Stimulated activated CD8-positive, alpha-beta memory T cell treated with anti-CD3 and anti-CD28 coated beads, Interleukin-12 subunit alpha, Interleukin-12 subunit beta, amount 100 ng/mL, for 24 hours (primary cell): ENCODE measurements around the gene AFDN.

Source experiments
- DNase-seq: peaks from one replicate; pipeline ENCODE4 v3.0.0-alpha.2; 2020; ENCODE audit errors: extremely low read depth

Gene AFDN

DNA sequence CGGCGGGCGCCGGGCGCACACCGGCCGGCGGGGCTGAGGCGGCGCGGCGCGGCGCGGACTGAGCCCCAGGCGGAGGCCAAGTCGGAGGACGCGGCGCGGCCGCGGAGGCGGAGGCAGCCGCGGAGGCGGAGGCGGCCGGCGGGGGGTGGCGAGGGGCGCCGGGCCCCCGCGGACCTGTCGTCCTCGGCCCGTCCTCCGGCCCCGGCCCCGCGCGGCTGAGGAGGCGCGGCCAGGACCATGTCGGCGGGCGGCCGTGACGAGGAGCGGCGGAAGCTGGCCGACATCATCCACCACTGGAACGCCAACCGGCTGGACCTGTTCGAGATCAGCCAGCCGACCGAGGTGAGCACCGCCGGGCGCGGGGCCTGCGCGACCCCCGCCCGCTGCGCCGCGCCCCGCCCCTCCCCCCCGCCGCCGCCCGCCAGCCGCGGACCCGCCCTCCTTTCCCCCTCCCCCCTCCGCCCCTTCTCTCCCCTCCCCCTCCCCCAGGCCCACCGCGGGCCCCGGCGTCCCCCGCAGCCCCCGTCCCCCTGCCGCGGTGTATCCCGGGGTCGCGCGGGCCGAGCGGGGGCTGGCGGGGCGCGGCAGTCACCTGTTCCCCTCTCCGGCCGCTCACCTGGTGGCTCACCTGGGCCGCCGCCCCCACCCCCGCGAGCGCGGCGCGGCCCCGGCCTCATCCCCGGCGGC is at the start of gene AFDN:
AFDN (plus strand) TSS at position 16 of the 687 bp plus-strand sequence; CDS start at position 238, 222 bp downstream.
- no peak for DNase-seq

DNA sequence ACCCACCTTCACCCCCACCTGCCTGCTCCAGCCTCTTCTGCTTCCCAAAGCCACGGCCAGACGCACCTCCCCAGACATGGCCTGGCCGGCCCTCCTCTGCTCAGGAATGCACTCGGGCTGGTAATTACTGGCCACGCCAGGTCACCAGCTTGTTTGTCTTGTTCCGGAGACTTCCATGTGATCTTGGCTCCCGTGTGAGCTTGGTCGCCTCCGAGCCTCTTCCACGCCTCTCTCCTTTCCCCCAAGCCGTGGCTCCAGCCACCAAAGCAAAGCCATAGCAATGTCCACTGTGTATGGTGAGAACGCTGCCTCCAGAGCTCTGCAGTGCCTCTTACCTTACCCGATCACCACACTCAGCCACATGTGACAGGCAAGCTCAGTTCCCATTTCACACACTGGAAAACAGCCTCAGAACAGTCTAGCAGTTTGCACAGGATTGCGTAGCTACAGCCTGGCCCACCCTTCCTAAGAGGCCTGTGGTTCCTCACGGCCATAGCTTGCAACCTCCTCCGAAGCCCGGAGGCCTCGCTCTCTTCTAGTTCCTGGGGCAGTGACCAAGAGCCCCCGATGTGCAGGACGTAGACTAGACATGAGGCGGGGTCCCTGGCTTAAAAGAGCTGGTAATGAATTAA is 48.1 kb upstream of the AFDN start:
- DNase-seq, result no peak

- DNase-seq, result no peak
These were observed 47.4 kb upstream of the AFDN start for GRCh38 chr6:167779129-167779992.

DNA sequence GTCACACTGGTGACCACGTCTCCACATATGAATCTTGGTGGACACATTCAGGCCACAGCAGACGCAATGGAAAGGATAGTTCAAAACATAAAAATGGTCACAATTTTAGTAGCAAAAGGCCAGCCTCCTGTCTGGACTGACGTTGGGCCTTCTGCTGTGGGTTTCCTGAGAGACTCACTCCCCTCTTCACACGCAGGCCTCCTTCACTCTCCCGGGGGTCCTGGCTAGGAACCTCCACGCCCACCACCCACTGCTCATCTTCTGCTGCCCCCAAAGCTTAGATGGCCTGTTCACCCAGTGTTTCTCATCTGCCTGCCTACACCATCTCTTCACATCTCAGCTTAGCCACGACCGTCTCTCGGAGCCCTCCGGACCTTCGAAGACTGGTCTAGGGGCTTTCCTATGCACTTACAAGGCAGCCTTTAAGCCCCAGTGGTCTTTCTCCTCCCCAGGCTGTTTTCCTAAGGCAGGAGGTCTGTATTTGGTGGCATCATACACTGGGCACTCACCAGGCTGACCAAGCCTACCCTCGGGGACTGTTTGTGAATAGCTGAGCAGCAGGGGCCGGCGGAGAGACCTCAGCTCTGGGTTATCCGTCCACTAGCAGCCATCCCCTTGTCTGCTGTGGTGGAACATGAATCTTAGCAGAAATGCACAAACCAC is 46.6 kb upstream of the AFDN start:
- no peak for DNase-seq

DNA sequence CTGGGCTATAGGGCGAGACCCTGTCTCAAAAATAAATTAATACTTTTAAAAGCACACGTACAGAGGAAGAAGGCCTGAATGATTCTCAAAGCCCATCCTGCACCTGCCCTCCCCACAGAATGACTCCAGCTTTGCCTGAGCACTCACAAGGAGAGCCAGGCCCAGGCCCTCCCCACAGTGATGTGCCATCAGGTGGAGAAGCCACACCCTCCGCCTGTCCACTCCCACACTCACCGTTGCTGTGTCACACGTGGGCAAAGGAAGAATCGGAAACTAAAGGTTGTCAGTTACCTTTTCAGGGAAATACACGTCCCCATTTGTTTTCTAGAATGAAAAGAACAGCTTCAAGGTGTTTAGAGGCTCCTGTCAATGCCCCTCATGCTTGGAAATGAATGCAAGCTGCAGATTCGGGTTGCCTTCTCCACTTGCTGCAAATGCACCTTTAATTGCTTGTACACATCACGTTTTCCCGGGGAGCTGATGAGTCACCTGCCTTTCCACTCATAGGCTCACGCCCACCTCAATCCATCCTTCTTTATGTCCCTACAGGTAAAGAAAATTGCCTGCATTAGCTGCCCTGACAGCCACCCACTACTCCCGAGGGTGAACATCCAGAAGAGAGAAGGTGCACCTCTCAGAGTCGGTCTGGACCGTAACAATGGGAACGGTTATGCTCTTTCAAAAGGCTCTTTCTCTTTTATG is 45.5 kb upstream of the AFDN start:
- no peak for DNase-seq

DNA sequence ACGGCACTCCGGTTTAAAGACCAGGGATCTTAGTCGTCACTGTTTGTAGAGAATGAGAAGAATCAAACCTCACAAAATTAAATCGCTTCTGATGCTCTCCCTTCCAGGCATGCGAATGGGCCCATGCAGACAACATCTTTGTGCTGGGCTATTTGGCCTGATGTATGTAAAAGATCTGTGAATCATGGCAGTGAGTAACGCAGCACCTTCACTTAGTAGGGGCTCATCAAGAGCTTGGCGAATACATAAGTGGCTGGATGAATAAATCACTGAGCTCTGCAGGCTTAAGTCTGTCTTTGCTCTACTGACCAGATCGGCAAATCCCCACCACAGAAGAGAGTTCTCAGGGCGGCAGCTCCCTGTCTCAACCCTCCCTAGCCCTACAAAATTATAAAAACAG is 44.8 kb upstream of the AFDN start:
- DNase-seq, result no peak

- no peak for DNase-seq
These were observed 43.8 kb upstream of the AFDN start for GRCh38 chr6:167782698-167783517.

DNA sequence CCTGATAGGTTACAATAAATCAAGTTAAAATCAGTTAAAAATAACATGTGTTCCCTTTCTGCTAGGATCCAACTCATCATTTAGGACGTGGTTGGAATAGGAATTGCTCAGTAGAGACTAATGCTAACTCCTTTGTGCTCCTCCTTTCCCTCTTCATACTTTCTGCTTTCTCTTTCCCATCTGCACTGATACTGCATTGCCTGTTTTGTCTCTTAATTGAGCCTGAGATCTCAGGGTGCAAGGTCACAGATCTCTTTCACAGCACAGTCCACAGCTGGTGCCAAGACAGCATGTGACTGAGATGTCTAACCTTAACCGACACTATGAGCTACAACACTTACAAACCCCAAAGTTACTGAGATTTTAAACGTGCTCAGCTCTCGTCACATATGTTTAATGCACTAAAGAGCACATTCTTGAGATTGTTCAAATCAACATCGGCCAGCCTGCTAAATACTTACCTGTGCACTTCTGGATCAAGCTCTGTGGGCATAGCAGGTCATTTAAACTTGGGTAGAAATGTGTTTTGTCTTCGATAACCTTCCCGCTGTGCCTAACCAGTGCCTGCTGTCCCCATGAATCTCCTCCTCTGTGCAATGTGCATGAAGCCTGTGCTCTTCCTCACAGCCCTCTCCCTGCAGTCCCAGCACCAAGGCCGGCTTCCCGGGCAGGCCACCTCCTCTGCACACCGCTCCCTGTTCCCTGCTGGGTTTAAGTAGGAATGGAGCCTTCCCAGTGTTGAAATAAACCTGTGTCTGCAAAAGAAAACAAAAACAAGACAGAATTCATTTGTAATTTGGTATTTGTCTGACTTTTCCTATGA is 39.6 kb upstream of the AFDN start:
- DNase-seq, result no peak

DNA sequence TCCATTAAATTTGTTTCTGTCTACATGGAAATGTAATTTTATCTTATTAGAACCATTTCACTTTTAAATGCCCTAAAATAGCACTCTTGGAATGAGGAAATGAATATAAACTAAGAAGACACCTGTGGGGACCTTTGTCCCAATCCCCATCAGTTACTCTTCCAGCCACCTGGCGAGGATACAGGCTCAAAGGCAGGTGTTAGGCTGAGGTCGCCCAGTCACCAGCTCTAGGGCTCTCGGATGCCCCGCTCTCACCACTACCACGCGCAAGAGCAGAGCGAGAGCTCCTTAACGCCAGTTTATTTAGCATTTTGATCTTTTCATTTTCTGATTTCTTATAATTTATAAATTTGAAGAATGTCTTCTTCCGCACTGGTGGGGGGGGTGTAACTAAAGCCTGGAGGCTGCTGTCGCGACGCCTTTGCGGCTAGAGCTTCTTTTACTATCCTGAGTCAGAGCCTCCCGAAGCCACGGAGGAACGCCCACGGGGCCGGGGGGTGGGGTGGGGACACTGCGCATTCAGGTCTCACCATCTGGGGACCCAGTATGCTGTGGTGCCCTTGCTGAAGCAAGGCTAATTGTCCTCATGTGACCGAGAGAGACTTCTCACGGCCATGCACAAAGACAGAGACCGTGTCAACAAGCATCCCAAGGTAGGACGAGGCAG is 38.7 kb upstream of the AFDN start:
- DNase-seq, result no peak

DNA sequence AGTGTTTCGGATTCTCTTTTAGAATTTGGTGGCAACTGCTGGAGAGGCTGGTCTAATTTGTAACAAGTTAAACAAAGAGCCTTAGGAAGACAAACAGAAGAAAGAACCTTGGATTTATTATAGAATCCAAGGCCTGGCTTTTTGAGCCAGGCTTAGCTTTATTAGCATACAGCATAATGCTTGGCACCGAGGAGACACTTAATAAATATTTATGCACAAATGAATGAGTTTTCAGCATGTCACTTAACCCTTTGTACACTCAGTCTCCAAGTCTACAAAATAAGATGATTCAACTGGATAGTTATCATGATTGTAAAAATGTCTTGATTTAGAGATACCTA is 38.2 kb upstream of the AFDN start:
- no peak for DNase-seq

- no peak for DNase-seq
These were observed 37.4 kb upstream of the AFDN start for GRCh38 chr6:167789358-167789757.

DNA sequence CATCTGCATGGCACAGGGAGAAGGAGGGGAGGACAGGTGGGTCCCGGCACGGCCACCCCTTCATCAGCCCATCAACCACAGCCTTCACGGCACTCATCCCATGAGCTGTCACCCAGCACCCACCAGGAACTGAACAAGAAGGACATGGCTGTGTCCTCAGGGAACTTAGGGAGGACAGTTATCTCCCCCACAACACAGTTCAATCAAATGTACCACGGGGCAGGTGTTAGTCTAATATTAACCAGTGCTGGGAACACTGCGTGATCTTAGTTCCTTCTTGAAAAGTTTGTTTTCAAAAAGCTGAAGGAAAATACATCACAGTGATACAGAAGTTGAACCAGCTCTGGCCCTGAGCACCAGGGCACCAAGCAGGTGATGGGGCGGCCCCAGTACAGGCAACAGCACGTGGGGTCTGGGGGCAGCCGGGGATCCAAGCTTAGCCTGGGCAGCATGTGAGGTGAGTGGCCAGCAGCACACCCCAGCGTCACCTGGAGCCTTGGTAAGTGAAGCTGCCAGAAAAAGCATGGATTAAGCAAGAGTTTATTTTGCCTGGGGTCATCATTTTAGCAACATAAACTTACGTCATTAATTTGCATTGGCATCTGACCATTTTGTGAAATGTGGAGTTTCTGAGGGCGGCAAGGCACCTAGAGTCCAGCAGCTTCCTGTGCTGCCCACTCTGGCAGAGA is 35.5 kb upstream of the AFDN start:
- no peak for DNase-seq

DNA sequence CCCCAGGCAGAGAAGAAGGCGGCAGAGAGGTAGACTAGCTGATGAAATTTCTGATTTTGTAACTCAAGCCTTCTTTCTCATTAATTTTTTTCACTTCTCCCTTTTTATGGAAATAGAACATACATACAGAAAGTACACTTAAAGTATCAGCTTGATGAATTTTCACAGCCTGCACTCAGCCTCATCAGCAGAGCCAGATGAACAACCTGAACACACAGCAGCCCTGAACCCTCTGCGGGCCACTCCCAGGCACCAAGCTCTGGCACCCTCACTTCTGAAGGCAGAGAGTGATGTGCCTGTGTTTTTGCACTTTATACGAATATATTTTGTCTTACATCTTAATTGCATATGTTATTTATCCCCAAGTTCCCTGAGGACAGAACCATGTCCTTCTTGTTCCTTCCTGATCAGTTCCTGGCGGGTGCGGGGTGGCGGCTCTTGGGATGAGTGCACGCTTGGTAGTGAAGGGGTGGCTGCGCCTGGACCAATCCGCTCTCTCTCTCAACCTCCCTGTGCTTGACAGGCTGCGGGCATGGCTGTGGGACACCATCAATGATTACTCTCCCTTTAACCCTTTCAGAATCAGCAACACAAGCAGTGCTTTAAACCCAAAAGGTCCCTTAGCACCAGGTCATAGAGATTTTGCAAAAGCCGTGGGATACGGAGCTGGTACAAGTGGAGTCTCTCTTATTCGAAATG is 34.8 kb upstream of the AFDN start:
- DNase-seq, result no peak

DNA sequence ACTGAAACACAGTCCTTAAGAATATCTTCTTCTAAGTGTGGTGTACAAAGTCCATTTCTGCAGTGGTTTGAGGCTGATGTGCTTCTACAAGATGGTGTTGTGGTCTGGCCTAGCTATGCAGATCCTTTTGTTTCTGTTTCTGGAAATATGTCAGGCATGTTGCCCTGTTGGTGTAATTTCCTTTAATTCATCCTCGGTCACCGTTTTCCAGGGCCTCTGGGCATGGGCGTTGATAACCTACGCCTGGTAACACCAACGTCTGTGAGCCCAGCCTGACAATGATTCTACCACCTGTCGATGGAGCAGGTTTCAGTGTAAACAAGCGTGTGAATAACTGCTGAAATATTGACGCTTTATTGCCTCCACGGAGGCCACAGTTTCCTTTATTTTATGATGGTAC is 33.3 kb upstream of the AFDN start:
- DNase-seq, result no peak

DNA sequence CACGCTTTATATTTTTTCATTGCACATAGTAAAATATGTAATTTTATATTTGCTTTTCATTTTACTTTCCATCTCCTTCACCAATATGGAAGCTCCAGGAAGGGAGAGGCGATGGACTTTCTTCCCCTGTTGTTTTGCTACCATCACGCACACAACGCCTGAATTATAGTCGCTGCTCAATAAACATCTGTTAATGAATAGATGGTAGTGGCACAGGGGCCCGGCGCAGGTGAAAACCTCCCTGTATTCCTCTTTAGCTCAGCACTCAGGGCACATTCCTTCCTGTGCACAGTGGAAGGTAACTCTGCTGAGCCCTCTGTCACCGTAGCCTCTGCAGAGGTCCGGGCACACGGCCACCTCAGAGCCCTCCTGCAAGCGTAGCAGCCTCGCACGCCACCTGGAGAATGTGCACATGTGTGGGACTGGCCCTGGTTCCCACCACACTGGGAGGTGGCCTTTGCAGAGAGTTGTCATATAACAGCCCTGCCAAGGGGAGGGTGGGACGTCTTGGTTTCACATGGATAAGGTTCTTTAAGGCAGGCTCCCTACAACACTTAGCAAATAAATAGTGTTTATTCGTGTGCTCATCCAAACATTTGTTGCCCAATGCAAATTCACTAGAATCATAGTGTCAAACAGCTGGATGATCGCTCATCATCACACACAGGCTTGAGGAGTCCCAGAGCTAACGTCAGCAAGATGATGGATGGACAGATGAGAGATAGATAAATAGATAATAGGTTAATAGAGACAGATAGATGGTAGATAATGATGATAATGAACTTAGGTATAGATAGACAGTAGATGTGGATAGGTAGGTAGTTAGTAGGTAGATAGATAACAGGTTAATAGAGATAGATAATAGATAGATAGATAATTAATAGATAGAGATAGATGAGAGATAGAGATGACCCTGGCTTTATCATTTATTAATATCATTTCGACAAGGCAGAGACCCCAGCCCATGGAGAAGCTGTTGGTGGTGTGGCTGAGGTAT is 32.3 kb upstream of the AFDN start:
- DNase-seq, result no peak

DNA sequence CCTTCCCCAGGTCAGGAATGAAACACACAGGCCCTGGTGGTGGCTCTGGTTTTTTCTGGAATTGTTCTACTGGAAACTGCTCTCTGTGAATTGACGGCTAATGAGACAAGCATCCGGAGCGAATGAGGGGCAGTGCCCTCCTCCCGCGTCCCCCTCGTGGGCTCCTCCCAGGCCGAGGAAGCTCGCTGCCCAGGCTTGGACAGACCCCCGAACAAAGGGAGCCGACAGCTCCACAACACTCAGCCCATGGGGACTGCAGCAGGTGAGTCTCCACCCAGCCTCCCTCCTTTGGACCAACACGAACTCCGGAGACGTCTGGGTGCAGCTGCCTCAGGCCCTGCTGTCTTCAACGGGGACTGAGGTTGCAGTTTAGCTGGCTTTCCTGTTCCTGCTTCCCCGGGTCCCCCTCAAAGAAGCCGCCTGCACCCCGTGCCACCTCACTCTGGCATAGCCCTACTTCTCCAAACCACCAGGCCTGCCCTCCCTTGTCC is 31.3 kb upstream of the AFDN start:
- no peak for DNase-seq

DNA sequence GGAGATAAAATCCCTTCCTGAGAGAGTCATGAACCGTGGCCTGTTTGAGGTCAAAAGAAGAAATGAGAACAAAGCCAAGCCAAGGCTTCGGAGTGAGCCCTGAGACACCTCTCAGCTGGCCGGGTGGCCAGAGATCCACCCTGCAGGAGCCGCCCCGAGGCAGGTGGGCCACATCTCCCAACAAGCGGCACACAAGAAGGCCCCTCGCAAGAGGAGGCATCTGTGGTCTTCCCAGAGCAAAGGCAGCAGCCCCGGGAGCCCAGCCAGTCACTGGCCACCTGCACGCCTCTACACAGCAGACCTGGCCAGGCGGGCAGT is 30.9 kb upstream of the AFDN start:
- no peak for DNase-seq
